Measurements from ENCODE around the gene PON1.

PON1 gene

DNA sequence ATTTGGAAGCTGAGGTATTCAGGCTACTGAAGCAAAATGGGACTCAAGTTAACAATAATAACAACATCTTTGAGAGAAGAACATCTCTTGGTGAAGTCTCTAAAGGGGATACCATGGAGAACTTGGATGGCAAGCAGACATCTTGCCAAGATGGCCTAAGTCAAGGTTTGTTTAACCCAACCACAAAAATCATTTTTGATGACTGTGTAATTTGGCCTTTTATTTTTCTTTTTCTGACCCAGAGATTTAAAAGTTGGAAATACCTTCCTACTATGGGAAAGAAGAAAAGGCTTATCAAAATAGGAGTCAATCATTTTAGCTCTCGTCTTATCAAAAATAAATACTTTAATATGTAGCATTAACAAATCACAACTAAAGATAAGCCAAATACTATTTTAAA is 72.4 kb downstream of the PON1 start:
- no peak for DNase-seq

DNA sequence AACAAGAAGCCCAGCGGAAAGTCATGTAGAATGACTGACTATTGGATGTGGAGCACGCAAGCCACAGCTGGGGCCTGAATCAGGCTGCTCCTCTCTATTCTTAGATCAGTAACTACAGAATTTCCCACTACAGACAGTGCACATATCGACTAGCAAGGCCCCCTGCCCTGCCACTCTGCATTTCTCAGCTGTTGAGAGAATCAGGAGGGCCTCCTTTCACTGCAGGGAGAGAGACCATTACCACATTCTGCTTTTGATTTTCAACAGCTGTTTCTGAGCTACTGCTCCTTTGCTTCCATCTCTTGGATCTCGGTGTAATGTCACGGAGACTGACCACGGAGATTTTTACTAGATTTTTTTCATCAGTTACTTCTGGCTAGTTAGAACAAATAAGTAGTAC is 73.8 kb downstream of the PON1 start:
- no peak for DNase-seq
